SU-DHL-6 (cell line): ENCODE measurements around the gene NEUROG2.
"Not testable (repeated sequence)": the region's sequence is repeated elsewhere in the genome, so short reads cannot be mapped to it uniquely, and the experiment has no call there.

Experiments
- H2AFZ ChIP-seq: fragments of 200-600 bp; sonication (generic); 2 replicates; pipeline ENCODE4 v1.6.1; 2014; ENCODE audit warnings: low read depth, mild to moderate bottlenecking, moderate library complexity, mixed read lengths, antibody characterized with exemption, low read length; ENCODE audit not compliant: severe bottlenecking
- H3F3A ChIP-seq: fragments of 200-600 bp; shearing (Covaris generic); 2 replicates; pipeline ENCODE4 v1.6.0; 2016; ENCODE audit warnings: antibody characterized with exemption, mild to moderate bottlenecking; ENCODE audit not compliant: insufficient read depth
- H3K27ac ChIP-seq: fragments of 200-600 bp; sonication (generic); 2 replicates; pipeline ENCODE4 v1.5.1; 2016; ENCODE audit warnings: low read depth, mild to moderate bottlenecking, low read length, moderate library complexity, mixed read lengths
- H3K27me3 ChIP-seq: fragments of 200-600 bp; sonication (generic), shearing (Covaris generic); 2 replicates; pipeline ENCODE4 v1.6.0; 2014; ENCODE audit warnings: mild to moderate bottlenecking, low read length
- H3K36me3 ChIP-seq: fragments of 200-600 bp; sonication (generic); 2 replicates; pipeline ENCODE4 v1.6.1; 2014; ENCODE audit warnings: mild to moderate bottlenecking, low read length, mixed read lengths
- H3K4me2 ChIP-seq: fragments of 300-600, 200-600 bp; shearing (Covaris generic), sonication (generic); 2 replicates; pipeline ENCODE4 v1.6.0; 2014; ENCODE audit warnings: low read length, low read depth, mild to moderate bottlenecking; ENCODE audit not compliant: poor library complexity, severe bottlenecking
- H3K4me3 ChIP-seq: fragments of 200-600 bp; sonication (generic); 2 replicates; pipeline ENCODE4 v1.5.1; 2014; ENCODE audit warnings: antibody characterized with exemption, low read length, mild to moderate bottlenecking, mixed read lengths; ENCODE audit not compliant: insufficient read depth, poor library complexity, severe bottlenecking
- H3K79me2 ChIP-seq: fragments of 200-600 bp; sonication (generic); 2 replicates; pipeline ENCODE4 v1.6.1; 2014; ENCODE audit warnings: mild to moderate bottlenecking, low read length, moderate library complexity; ENCODE audit not compliant: insufficient read depth
- H3K9ac ChIP-seq: fragments of 200-600 bp; sonication (generic); 2 replicates; pipeline ENCODE4 v1.7.0; 2014; ENCODE audit warnings: mild to moderate bottlenecking, low read length
- H3K9me2 ChIP-seq: fragments of 200-600 bp; sonication (generic); replicated peaks from 2 replicates; pipeline ENCODE4 v1.6.1; 2014; ENCODE audit warnings: low read length; ENCODE audit not compliant: insufficient read depth
- H3K9me3 ChIP-seq: fragments of 200-600 bp; sonication (generic); 2 replicates; pipeline ENCODE4 v1.6.1; 2014; ENCODE audit warnings: low read length, mixed read lengths; ENCODE audit not compliant: insufficient read depth
- H4K20me1 ChIP-seq: fragments of 200-600 bp; sonication (generic); 2 replicates; pipeline ENCODE4 v1.6.1; 2014; ENCODE audit warnings: low read depth, mild to moderate bottlenecking, antibody characterized with exemption, low read length, moderate library complexity, mixed read lengths
- CTCF ChIP-seq: fragments of 200-600 bp; sonication (generic); IDR thresholded peaks from one replicate; pipeline ENCODE4 v1.5.1; 2017; ENCODE audit warnings: antibody characterized with exemption, mild to moderate bottlenecking, low read length, moderate library complexity; ENCODE audit not compliant: insufficient read depth, poor library complexity, severe bottlenecking
- EZH2phosphoT487 ChIP-seq: fragments of 200-600 bp; sonication (generic), shearing (Covaris generic); conservative IDR thresholded peaks from 2 replicates; pipeline ENCODE4 v1.6.1; 2018; ENCODE audit warnings: mild to moderate bottlenecking, antibody characterized with exemption, low read length, moderate library complexity, mixed read lengths

NEUROG2 gene

GRCh38 chr4:112557676-112558411, 41.9 kb upstream of the NEUROG2 start:
- H3K27ac ChIP-seq, result no peak overlapping the region

GRCh38 chr4:112554271-112554670, 38.3 kb upstream of the NEUROG2 start:
- H3K9ac ChIP-seq, H3K9me3 ChIP-seq, H3K27ac ChIP-seq: not testable (repeated sequence)

More at GRCh38 chr4:112557676-112558411, 41.9 kb upstream of the NEUROG2 start:
- Histone ChIP-seq H3K36me3 (no peaks in the 10 kb centered on the region), H3K27me3 (no peaks in the 10 kb centered on the region), H3K79me2 (no peaks in the 10 kb centered on the region), H3K9me2 (no peaks in the 10 kb centered on the region), H3F3A (no peaks in the 10 kb centered on the region), H2AFZ (no peak overlapping the region), H3K4me2 (no peak overlapping the region), H3K9me3 (no peaks in the 10 kb centered on the region), H3K4me3 (no peak overlapping the region), H3K9ac (no peak overlapping the region), H4K20me1 (no peaks in the 10 kb centered on the region)
- TF ChIP-seq EZH2phosphoT487, result no peak
- no peak for TF ChIP-seq CTCF

GRCh38 chr4:112552668-112553067, 36.7 kb upstream of the NEUROG2 start:
- no peaks in the 10 kb centered on the region for H3K27me3 ChIP-seq
- no peak overlapping the region for H2AFZ ChIP-seq
- TF ChIP-seq CTCF (no peak), EZH2phosphoT487 (no peak)
- H3K9ac ChIP-seq, result no peak overlapping the region
- H3K9me3 ChIP-seq, result no peaks in the 10 kb centered on the region
- H4K20me1 ChIP-seq, result no peaks in the 10 kb centered on the region
- H3K79me2 ChIP-seq, result no peaks in the 10 kb centered on the region
- H3K4me3 ChIP-seq, result no peak overlapping the region
- H3K9me2 ChIP-seq, result no peaks in the 10 kb centered on the region
- no peak overlapping the region for H3K4me2 ChIP-seq
- H3K27ac ChIP-seq, result no peak overlapping the region
- no peaks in the 10 kb centered on the region for H3F3A ChIP-seq
- H3K36me3 ChIP-seq, result no peaks in the 10 kb centered on the region

More at GRCh38 chr4:112554271-112554670, 38.3 kb upstream of the NEUROG2 start:
- H3K4me3 ChIP-seq, H3K36me3 ChIP-seq, H3K79me2 ChIP-seq, H3K4me2 ChIP-seq, H4K20me1 ChIP-seq, H3K9me2 ChIP-seq, H3F3A ChIP-seq, H3K27me3 ChIP-seq, H2AFZ ChIP-seq: not testable (repeated sequence)

GRCh38 chr4:112550728-112551127, 34.7 kb upstream of the NEUROG2 start:
- Histone ChIP-seq H4K20me1 (no peaks in the 10 kb centered on the region), H3K4me2 (no peak overlapping the region), H3F3A (no peaks in the 10 kb centered on the region), H3K27me3 (no peaks in the 10 kb centered on the region), H3K9me2 (no peaks in the 10 kb centered on the region), H3K9me3 (no peaks in the 10 kb centered on the region), H2AFZ (no peak overlapping the region), H3K9ac (no peak overlapping the region), H3K79me2 (no peaks in the 10 kb centered on the region), H3K27ac (no peak overlapping the region), H3K36me3 (no peaks in the 10 kb centered on the region), H3K4me3 (no peak overlapping the region)
- TF ChIP-seq EZH2phosphoT487 (no peak), CTCF (no peak)
